HG02981 (cell line): ENCODE results near the gene RPL13.

Source experiments
- ATAC-seq: cut with Tn5 transposase; IDR thresholded peaks from one replicate; pipeline ENCODE4 v1.9.1; 2021; ENCODE audit warnings: mild to moderate bottlenecking, moderate library complexity; ENCODE audit not compliant: unreplicated experiment

Gene RPL13

GRCh38 chr16:89560378-89561141 is at the start of gene RPL13:
Gene RPL13, plus strand, starts transcription at chr16:89560682. Its CDS starts 278 bp downstream, at chr16:89560960.
- ATAC-seq: peak; percentile 86

GRCh38 chr16:89511374-89511773 is 49.1 kb upstream of the RPL13 start:
- no peak for ATAC-seq

- ATAC-seq: no peak
Observed at GRCh38 chr16:89512453-89512852, 48.0 kb upstream of the RPL13 start.

- ATAC-seq: no peak
Observed at GRCh38 chr16:89517128-89517527, 43.4 kb upstream of the RPL13 start.

- ATAC-seq: no peak
Observed at GRCh38 chr16:89519881-89520280, 40.6 kb upstream of the RPL13 start.

- no peak for ATAC-seq
Observed at GRCh38 chr16:89522287-89522686, 38.2 kb upstream of the RPL13 start.

GRCh38 chr16:89523680-89524344 is 36.7 kb upstream of the RPL13 start:
- no peak for ATAC-seq

GRCh38 chr16:89525146-89525913 is 35.2 kb upstream of the RPL13 start:
- no peak for ATAC-seq

GRCh38 chr16:89529097-89529496 is 31.4 kb upstream of the RPL13 start:
- ATAC-seq: no peak

GRCh38 chr16:89530401-89531381 is 29.8 kb upstream of the RPL13 start:
- no peak for ATAC-seq

- no peak for ATAC-seq
Observed at GRCh38 chr16:89531821-89532526, 28.5 kb upstream of the RPL13 start.

- no peak for ATAC-seq
Observed at GRCh38 chr16:89534252-89534756, 26.2 kb upstream of the RPL13 start.

GRCh38 chr16:89536371-89536770 is 24.1 kb upstream of the RPL13 start:
- ATAC-seq: no peak

GRCh38 chr16:89536886-89537548 is 23.5 kb upstream of the RPL13 start:
- no peak for ATAC-seq

- ATAC-seq: no peak
Observed at GRCh38 chr16:89537549-89537925, 22.9 kb upstream of the RPL13 start.

- ATAC-seq: no peak
Observed at GRCh38 chr16:89538286-89538685, 22.2 kb upstream of the RPL13 start.

- ATAC-seq: no peak
Observed at GRCh38 chr16:89540557-89540956, 19.9 kb upstream of the RPL13 start.

GRCh38 chr16:89541792-89542191 is 18.7 kb upstream of the RPL13 start:
- ATAC-seq: no peak

GRCh38 chr16:89544113-89544512 is 16.4 kb upstream of the RPL13 start:
- no peak for ATAC-seq
